GM12873 (cell line): Measurements from ENCODE around the gene RIOX2.

Experiments used
- TF ChIP-seq, protein P1 (sequence below): IDR thresholded peaks from 2 replicates; pipeline ENCODE4 v1.5.1; 2012; ENCODE audit warnings: low read depth, mild to moderate bottlenecking, moderate library complexity, low read length, control low read depth; ENCODE audit not compliant: insufficient read depth; ENCODE audit errors: missing control alignments

RIOX2 gene

DNA sequence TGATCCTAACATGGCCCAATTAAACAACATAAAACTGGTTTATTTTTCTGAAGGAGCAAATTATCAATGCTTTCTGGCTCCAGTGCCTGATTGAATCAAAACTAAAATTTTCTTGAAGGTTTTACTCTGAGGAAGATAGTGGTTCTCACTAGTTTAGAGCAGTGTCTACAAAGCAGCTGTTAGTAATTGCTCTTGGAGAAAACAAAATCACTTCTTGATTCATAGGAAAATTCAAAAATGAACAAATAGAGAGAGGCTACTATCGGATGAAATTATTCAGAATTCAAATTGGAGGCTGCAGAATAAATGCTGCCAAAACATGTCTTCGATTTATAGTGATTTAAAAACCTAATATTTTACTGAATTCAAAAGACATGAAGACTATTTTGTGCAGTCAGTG is 15.1 kb upstream of the RIOX2 start:
- TF ChIP-seq, protein P1, sequence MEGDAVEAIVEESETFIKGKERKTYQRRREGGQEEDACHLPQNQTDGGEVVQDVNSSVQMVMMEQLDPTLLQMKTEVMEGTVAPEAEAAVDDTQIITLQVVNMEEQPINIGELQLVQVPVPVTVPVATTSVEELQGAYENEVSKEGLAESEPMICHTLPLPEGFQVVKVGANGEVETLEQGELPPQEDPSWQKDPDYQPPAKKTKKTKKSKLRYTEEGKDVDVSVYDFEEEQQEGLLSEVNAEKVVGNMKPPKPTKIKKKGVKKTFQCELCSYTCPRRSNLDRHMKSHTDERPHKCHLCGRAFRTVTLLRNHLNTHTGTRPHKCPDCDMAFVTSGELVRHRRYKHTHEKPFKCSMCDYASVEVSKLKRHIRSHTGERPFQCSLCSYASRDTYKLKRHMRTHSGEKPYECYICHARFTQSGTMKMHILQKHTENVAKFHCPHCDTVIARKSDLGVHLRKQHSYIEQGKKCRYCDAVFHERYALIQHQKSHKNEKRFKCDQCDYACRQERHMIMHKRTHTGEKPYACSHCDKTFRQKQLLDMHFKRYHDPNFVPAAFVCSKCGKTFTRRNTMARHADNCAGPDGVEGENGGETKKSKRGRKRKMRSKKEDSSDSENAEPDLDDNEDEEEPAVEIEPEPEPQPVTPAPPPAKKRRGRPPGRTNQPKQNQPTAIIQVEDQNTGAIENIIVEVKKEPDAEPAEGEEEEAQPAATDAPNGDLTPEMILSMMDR: no peak

DNA sequence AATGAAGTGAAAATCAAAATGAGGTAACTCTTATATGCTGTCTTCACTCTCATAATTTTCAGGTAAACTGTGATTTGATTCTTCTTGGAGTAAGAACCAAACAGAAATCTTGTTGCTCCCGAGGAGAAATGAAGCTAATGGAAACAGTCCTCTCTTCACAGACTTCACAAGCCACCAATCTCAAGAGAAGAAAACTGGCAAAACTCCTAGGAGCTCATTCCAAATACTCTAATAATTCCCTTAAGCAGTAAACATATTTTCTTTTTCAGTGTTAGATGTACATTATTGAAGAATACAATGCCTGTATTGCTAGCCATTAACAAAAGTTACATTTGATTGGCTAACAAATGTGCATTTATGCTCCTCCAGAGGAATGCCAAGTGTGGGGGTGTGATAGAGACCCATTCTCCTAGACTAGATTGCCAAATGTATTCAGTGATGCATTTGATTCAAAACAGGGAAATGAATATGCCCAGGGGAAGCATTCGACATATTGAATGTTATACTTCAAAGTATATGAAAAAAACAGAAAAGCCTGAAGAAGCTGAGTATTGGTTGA is 11.8 kb upstream of the RIOX2 start:
- TF ChIP-seq, protein P1: no peak

DNA sequence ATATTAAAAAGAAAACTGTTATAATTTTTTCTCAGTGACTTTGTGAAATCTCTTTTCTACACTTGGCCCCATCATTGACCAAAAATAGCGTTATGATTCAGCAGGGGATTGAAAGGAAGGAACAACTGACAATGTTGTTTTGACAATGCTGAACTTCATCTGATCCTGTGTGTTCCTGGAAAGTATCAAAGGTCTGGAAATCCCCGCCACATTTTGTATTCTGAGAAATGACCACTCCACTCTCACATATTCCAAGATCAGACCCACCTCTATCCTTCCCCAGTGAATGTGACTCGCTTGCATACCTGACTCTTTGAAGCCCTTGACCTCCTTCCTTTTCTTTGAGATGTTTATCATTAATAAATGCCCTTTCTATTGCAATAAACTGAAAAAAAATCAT is 9.7 kb upstream of the RIOX2 start:
- TF ChIP-seq, protein P1: no peak

DNA sequence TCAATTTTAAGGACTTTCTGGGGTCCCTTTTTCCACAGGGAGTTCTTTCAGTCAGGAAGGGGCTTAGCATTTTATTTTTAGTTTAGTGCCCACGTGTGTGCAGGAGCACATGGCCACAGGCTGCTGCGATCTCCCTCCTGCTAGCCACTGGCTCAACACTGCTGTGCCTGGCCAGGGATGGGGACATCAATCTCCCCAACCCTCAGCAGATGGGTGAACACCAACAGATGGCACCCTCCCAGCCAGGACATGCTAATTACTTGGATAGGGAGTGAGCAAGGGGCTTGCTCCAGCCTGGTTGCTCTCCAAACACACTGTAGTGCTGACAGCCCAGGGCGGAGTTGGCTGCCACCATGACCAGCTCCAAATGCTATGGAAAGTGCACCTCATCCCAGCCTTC is 7.4 kb upstream of the RIOX2 start:
- TF ChIP-seq, protein P1: no peak

DNA sequence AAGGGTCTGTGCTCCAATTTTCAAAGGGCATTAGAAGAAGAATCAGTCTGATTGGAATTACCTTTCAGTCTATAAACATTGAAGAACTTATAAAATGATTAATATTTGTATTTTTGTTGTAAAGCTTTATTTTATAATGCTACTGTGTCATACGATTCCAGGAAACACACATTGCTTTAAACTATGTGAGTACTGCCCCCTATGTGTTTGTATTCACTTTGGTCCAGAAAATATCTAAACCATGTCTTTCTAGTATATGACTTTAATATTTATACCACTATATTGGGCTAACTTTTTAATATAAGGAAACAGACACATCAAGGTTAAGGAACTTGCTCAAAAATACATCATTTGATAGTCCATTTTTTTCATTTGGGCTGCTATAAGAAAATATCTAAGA is 3.2 kb upstream of the RIOX2 start:
- TF ChIP-seq, protein P1: no peak

DNA sequence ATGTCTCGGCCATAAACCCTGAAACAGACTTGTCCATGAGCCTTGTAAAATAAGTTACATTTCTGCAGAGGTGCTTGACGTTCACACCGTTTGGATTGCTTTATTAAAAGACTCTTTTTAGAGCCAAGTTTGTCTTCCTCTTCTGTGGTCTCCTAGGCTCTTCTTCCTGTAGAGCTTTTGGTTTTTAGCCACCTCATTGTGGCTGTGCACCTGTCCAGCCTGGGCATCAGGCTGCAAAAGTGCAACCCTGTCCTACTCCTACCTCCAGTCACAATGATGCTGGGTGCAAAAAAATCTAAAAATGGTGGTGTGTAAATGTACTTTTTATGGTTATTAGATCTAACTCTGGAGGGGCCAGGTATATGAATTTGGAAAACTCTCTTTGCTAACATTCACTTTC is 2.8 kb upstream of the RIOX2 start:
- TF ChIP-seq, protein P1: no peak

DNA sequence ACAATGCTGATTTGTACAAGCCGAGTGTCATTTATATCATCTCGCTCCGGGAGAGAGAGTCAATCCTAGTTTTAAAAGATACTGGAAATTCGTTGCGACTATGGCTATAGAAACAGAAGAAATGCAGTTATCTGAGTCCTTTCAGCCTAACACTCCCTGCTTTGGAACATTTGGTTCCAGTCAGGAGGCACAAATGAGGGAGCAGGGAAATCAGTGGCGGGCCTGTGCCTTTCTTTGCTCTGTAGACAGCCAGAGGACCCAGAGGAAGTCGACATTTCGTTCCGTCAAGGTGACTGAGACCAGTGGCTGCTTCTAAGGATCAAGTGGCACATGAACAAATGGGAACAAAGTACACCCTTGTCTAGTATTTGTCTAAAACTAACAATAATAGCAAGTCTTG is 745 bp upstream of the RIOX2 start:
- TF ChIP-seq, protein P1: no peak
